ENCODE data around the gene PARP6.

DNA sequence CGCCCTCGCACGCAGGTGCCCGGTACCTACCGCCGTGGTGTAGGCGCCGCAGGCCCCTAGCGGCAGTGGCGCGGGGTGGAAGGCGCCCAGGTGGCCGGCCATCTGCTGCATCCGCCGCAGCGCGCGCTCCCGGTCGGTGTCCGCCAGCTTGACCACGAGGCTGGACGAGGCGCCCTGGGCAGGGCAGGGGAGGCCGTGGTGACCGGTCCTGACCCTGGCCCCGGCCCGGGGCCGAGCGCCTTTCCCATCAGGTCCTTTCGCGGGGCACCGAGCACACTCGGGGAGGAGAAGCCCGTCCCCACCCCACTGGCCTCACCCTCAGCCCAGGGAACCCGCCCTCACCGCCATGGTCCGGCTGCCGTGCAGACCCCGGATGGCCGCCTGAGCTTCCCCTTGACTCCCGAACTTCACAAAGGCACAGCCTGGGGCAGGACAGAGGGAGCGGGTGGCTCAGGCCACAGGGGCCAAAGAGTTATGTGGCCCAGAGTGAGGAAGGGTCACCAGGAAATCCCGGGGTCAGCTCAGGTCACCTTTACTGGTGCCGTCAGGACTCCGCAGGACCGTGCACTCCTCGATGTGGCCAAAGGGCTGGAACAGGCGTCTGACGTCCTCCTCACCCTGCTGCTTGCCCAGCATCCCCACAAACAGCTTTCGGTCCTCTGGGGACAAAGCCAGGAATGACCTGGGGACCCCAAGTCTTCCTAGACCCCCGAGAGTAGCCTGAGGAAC is 17.4 kb upstream of the PARP6 start:
- TF ChIP-seq POLR2A (IDR thresholded peaks at IDR 0.05) = no peak
- TF ChIP-seq, protein P1, sequence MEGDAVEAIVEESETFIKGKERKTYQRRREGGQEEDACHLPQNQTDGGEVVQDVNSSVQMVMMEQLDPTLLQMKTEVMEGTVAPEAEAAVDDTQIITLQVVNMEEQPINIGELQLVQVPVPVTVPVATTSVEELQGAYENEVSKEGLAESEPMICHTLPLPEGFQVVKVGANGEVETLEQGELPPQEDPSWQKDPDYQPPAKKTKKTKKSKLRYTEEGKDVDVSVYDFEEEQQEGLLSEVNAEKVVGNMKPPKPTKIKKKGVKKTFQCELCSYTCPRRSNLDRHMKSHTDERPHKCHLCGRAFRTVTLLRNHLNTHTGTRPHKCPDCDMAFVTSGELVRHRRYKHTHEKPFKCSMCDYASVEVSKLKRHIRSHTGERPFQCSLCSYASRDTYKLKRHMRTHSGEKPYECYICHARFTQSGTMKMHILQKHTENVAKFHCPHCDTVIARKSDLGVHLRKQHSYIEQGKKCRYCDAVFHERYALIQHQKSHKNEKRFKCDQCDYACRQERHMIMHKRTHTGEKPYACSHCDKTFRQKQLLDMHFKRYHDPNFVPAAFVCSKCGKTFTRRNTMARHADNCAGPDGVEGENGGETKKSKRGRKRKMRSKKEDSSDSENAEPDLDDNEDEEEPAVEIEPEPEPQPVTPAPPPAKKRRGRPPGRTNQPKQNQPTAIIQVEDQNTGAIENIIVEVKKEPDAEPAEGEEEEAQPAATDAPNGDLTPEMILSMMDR (IDR thresholded peaks at IDR 0.05) = no peak
- TF ChIP-seq POLR2AphosphoS5 (IDR thresholded peaks at IDR 0.05) = no peak
- TF ChIP-seq EP300 (IDR thresholded peaks at IDR 0.05) = no peak

All from upper lobe of left lung (tissue), 4 donors.